Neural cell (in vitro differentiated cells): ENCODE measurements around the gene CFAP92. TPM values are rescaled to one million over a fixed set of nuclear protein-coding genes. Genes with fewer than 3 reads are reported as not detected.
"Not testable (repeated sequence)": the region's sequence is repeated elsewhere in the genome, so short reads cannot be mapped to it uniquely, and the experiment has no call there.

Experiments used
- H2AFZ ChIP-seq: fragments of 200-600, 300-800 bp; sonication (generic), shearing (Covaris generic); 2 replicates; pipeline ENCODE4 v1.6.0; 2014; ENCODE audit warnings: low read depth, mild to moderate bottlenecking, antibody characterized with exemption, low read length, moderate library complexity
- H3F3A ChIP-seq: fragments of 200-600 bp; shearing (Covaris generic); 2 replicates; pipeline ENCODE4 v1.6.1; 2016; ENCODE audit warnings: mild to moderate bottlenecking, moderate library complexity, mixed read lengths, antibody characterized with exemption, low read length; ENCODE audit not compliant: insufficient read depth, poor library complexity, severe bottlenecking
- H3K27ac ChIP-seq: fragments of 200-600, 300-800 bp; sonication (generic), shearing (Covaris generic); 2 replicates; pipeline ENCODE4 v1.5.1; 2014; ENCODE audit warnings: mild to moderate bottlenecking, low read length, moderate library complexity
- H3K27me3 ChIP-seq: fragments of 300-800, 200-600 bp; sonication (generic), shearing (Covaris generic); 2 replicates; pipeline ENCODE4 v1.6.0; 2014; ENCODE audit warnings: mild to moderate bottlenecking, low read depth, low read length, moderate library complexity; ENCODE audit not compliant: insufficient read depth
- H3K36me3 ChIP-seq: fragments of 300-800, 200-600 bp; sonication (generic), shearing (Covaris generic); 2 replicates; pipeline ENCODE4 v1.5.1; 2014; ENCODE audit warnings: mild to moderate bottlenecking, antibody characterized with exemption, low read length, moderate library complexity; ENCODE audit not compliant: insufficient read depth
- H3K4me2 ChIP-seq: fragments of 300-800, 200-600 bp; sonication (generic), shearing (Covaris generic); 2 replicates; pipeline ENCODE4 v1.6.0; 2014; ENCODE audit warnings: mild to moderate bottlenecking, low read length
- H3K4me3 ChIP-seq: fragments of 300-800, 200-600 bp; sonication (generic), shearing (Covaris generic); 2 replicates; pipeline ENCODE4 v1.5.1; 2014; ENCODE audit warnings: mild to moderate bottlenecking, low read length, moderate library complexity
- H3K79me2 ChIP-seq: fragments of 200-600 bp; shearing (Covaris generic); replicated peaks from 2 replicates; pipeline ENCODE4 v1.6.0; 2014; ENCODE audit warnings: mild to moderate bottlenecking, low read length, moderate library complexity; ENCODE audit not compliant: insufficient read depth
- H3K9ac ChIP-seq: fragments of 300-800, 200-600 bp; sonication (generic), shearing (Covaris generic); 2 replicates; pipeline ENCODE4 v1.6.1; 2016; ENCODE audit warnings: mild to moderate bottlenecking, low read length, mixed read lengths
- H3K9me2 ChIP-seq: fragments of 200-600 bp; shearing (Covaris generic); 2 replicates; pipeline ENCODE4 v1.6.1; 2016; ENCODE audit warnings: mild to moderate bottlenecking, low read length, mixed read lengths; ENCODE audit not compliant: insufficient read depth
- H3K9me3 ChIP-seq: fragments of 200-600, 300-800 bp; sonication (generic), shearing (Covaris generic); 2 replicates; pipeline ENCODE4 v1.6.1; 2016; ENCODE audit warnings: mild to moderate bottlenecking, mixed run types, low read length, moderate library complexity, mixed read lengths
- H4K20me1 ChIP-seq: fragments of 200-600 bp; shearing (Covaris generic); 2 replicates; pipeline ENCODE4 v1.6.1; 2016; ENCODE audit warnings: mild to moderate bottlenecking, mixed run types; ENCODE audit not compliant: insufficient read depth
- CTCF ChIP-seq: fragments of 450-650 bp; IDR thresholded peaks from 2 replicates; pipeline ENCODE4 v1.5.1; 2014; ENCODE audit warnings: antibody characterized with exemption, mild to moderate bottlenecking, moderate library complexity; ENCODE audit not compliant: poor library complexity, severe bottlenecking
- EP300 ChIP-seq: fragments of 450-650 bp; conservative IDR thresholded peaks from 2 replicates; pipeline ENCODE4 v1.6.1; 2014; ENCODE audit warnings: antibody characterized with exemption, mild to moderate bottlenecking, moderate library complexity; ENCODE audit not compliant: poor library complexity, severe bottlenecking
- EZH2 ChIP-seq: fragments of 200-600, 300-800 bp; shearing (Covaris generic), sonication (generic); IDR thresholded peaks from 2 replicates; pipeline ENCODE4 v1.6.1; 2014; ENCODE audit warnings: antibody characterized with exemption, low read length, borderline replicate concordance, mild to moderate bottlenecking; ENCODE audit not compliant: insufficient read depth, poor library complexity, severe bottlenecking
- MXI1 ChIP-seq: fragments of 450-650 bp; conservative IDR thresholded peaks from 2 replicates; pipeline ENCODE4 v1.6.1; 2014; ENCODE audit warnings: antibody characterized with exemption, mild to moderate bottlenecking; ENCODE audit not compliant: poor library complexity, severe bottlenecking
- POLR2AphosphoS5 ChIP-seq: IDR thresholded peaks from 2 replicates; pipeline ENCODE4 v1.6.1; 2012
- RAD21 ChIP-seq: fragments of 450-650 bp; conservative IDR thresholded peaks from 2 replicates; pipeline ENCODE4 v1.6.1; 2014; ENCODE audit warnings: antibody characterized with exemption, mild to moderate bottlenecking, moderate library complexity
- REST ChIP-seq: IDR thresholded peaks from 2 replicates; pipeline ENCODE4 v1.6.1; 2012; ENCODE audit warnings: borderline replicate concordance
- SMC3 ChIP-seq: fragments of 450-650 bp; conservative IDR thresholded peaks from 2 replicates; pipeline ENCODE4 v1.6.1; 2014; ENCODE audit warnings: antibody characterized with exemption, mild to moderate bottlenecking, moderate library complexity; ENCODE audit not compliant: poor library complexity
- TAF1 ChIP-seq: IDR thresholded peaks from 2 replicates; pipeline ENCODE4 v1.6.1; 2012; ENCODE audit warnings: low read depth
- polyA plus RNA-seq: library from polyadenylated mRNA; depleted of rRNA; stranded (reverse); fragments of >200 nt; gene quantifications from 2 replicates; pipeline ENCODE4 v1.2.3, GENCODE V29; 2014

The CFAP92 gene
- polyA plus RNA-seq, 1 donor from 2014 or later = 0.69 TPM

- no peaks in the 10 kb centered on the region for H3K9me2 ChIP-seq
- H2AFZ ChIP-seq = no peak overlapping the region
- no peaks in the 10 kb centered on the region for H3F3A ChIP-seq
- H3K9me3 ChIP-seq = peaks cover 5% of the 10 kb centered on the region
- H3K79me2 ChIP-seq = no peaks in the 10 kb centered on the region
- TF ChIP-seq MXI1 (no peak), SMC3 (no peak), REST (no peak), CTCF (no peak), RAD21 (no peak), POLR2AphosphoS5 (no peak), EP300 (no peak), TAF1 (no peak), EZH2 (no peak)
- no peak overlapping the region for H3K27ac ChIP-seq
- H3K4me3 ChIP-seq = no peak overlapping the region
- H4K20me1 ChIP-seq = no peaks in the 10 kb centered on the region
- no peaks in the 10 kb centered on the region for H3K36me3 ChIP-seq
- H3K9ac ChIP-seq = no peak overlapping the region
- H3K27me3 ChIP-seq = no peaks in the 10 kb centered on the region
- H3K4me2 ChIP-seq = no peak overlapping the region
Measured at GRCh38 chr3:128929364-128929763, 64.5 kb downstream of the CFAP92 start.

GRCh38 chr3:128923986-128924385, 69.9 kb downstream of the CFAP92 start:
- H3K4me2 ChIP-seq, H3K27me3 ChIP-seq, H3K9me2 ChIP-seq, H3K36me3 ChIP-seq, H3K9me3 ChIP-seq, H3F3A ChIP-seq, H2AFZ ChIP-seq, H3K79me2 ChIP-seq, H3K9ac ChIP-seq, H3K27ac ChIP-seq, H4K20me1 ChIP-seq, H3K4me3 ChIP-seq: not testable (repeated sequence)

GRCh38 chr3:128923576-128923975, 70.3 kb downstream of the CFAP92 start:
- H3F3A ChIP-seq = no peaks in the 10 kb centered on the region
- TF ChIP-seq RAD21 (no peak), REST (no peak), POLR2AphosphoS5 (no peak), CTCF (no peak), TAF1 (no peak), SMC3 (no peak), MXI1 (no peak), EZH2 (no peak), EP300 (no peak)
- no peak overlapping the region for H3K9ac ChIP-seq
- H3K27me3 ChIP-seq = no peaks in the 10 kb centered on the region
- H3K4me3 ChIP-seq = no peak overlapping the region
- H3K27ac ChIP-seq = no peak overlapping the region
- H4K20me1 ChIP-seq = no peaks in the 10 kb centered on the region
- no peak overlapping the region for H2AFZ ChIP-seq
- H3K36me3 ChIP-seq = no peaks in the 10 kb centered on the region
- no peak overlapping the region for H3K4me2 ChIP-seq
- no peaks in the 10 kb centered on the region for H3K79me2 ChIP-seq
- H3K9me2 ChIP-seq = no peaks in the 10 kb centered on the region
- peaks cover 5% of the 10 kb centered on the region for H3K9me3 ChIP-seq
